DOHH2 (cell line): ENCODE results near the gene CIDEA.

Source experiments
- H3F3A ChIP-seq: fragments of 200-600 bp; sonication (generic), shearing (Covaris generic); 2 replicates; pipeline ENCODE4 v1.6.0; 2016; ENCODE audit warnings: antibody characterized with exemption, mild to moderate bottlenecking; ENCODE audit not compliant: control insufficient read depth, insufficient read depth
- H3K27ac ChIP-seq: fragments of 200-600 bp; sonication (generic); 2 replicates; pipeline ENCODE4 v1.5.1; 2014; ENCODE audit warnings: low read depth, mild to moderate bottlenecking, low read length, moderate library complexity
- H3K27me3 ChIP-seq: fragments of 200-600 bp; sonication (generic); 2 replicates; pipeline ENCODE4 v1.6.1; 2014; ENCODE audit warnings: mild to moderate bottlenecking, low read length, mixed read lengths; ENCODE audit not compliant: control insufficient read depth
- H3K36me3 ChIP-seq: fragments of 200-600 bp; sonication (generic); 2 replicates; pipeline ENCODE4 v1.6.1; 2014; ENCODE audit warnings: mild to moderate bottlenecking, low read length, moderate library complexity, mixed read lengths; ENCODE audit not compliant: control insufficient read depth
- H3K4me1 ChIP-seq: fragments of 200-600 bp; sonication (generic); 2 replicates; pipeline ENCODE4 v1.6.1; 2014; ENCODE audit warnings: mild to moderate bottlenecking, low read length, mixed read lengths; ENCODE audit not compliant: control insufficient read depth
- H3K4me2 ChIP-seq: fragments of 200-600 bp; sonication (generic); 2 replicates; pipeline ENCODE4 v1.6.0; 2014; ENCODE audit warnings: mild to moderate bottlenecking, low read length, moderate library complexity
- H3K4me3 ChIP-seq: fragments of 200-600 bp; sonication (generic); 2 replicates; pipeline ENCODE4 v1.5.1; 2014; ENCODE audit warnings: mild to moderate bottlenecking, low read length, mixed read lengths
- H3K79me2 ChIP-seq: fragments of 200-600 bp; sonication (generic); 2 replicates; pipeline ENCODE4 v1.6.1; 2014; ENCODE audit warnings: mild to moderate bottlenecking, low read length, mixed read lengths; ENCODE audit not compliant: control insufficient read depth
- H3K9me2 ChIP-seq: fragments of 200-600 bp; sonication (generic); replicated peaks from 2 replicates; pipeline ENCODE4 v1.6.1; 2014; ENCODE audit warnings: mild to moderate bottlenecking, low read length, mixed read lengths; ENCODE audit not compliant: control insufficient read depth
- H3K9me3 ChIP-seq: fragments of 200-600 bp; sonication (generic); 2 replicates; pipeline ENCODE4 v1.6.1; 2014; ENCODE audit warnings: antibody characterized with exemption, low read length, mixed read lengths; ENCODE audit not compliant: control insufficient read depth, insufficient read depth
- H4K20me1 ChIP-seq: fragments of 200-600 bp; sonication (generic); 2 replicates; pipeline ENCODE4 v1.6.0; 2014; ENCODE audit warnings: low read depth, mild to moderate bottlenecking, antibody characterized with exemption, low read length, moderate library complexity; ENCODE audit not compliant: control insufficient read depth, insufficient read depth
- EZH2phosphoT487 ChIP-seq: fragments of 200-600 bp; sonication (generic); IDR thresholded peaks from 2 replicates; pipeline ENCODE4 v1.6.1; 2017; ENCODE audit warnings: borderline replicate concordance, mild to moderate bottlenecking, antibody characterized with exemption, low read length, moderate library complexity, mixed read lengths
- TF ChIP-seq, protein P1 (sequence below): fragments of 200-600 bp; sonication (generic); IDR thresholded peaks from one replicate; pipeline ENCODE4 v1.5.1; 2014; ENCODE audit warnings: antibody characterized with exemption, mild to moderate bottlenecking, low read depth, low read length; ENCODE audit not compliant: poor library complexity, severe bottlenecking

Gene CIDEA

DNA sequence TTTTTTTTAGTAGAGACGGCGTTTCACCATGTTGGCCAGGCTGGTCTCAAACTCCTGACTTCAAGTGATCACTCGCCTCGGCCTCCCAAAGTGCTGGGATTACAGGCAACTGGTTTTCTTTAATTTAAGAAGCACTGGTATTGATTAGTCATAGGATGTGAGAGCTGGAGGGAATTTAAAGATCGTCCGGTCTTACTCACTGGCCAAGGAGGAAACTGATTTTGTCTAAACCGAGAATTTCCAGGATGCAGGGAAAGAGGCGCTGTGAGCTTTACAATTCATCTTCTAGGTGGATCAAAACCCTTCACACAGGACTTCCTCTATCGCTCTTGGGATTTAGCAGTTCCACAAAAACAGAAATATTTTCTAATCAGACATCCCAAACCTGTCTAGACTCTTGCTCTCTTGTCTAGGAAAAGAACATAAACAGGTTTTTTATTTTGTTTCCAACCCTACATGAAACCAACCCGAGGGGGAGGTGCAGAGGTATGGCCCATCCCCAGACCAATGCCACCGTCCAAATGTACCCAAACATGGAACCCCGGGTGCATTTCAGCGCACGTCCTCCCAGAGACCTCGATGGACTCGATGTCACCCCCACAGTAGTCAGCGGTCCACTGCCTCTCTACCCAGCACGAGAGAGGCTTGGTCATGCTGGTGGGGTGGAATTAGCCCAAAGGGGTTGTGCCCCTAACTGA, 41.4 kb downstream of the CIDEA start:
- H3K27ac ChIP-seq: no peak overlapping the region
- H3K9me2 ChIP-seq: no peaks in the 10 kb centered on the region
- H3K4me2 ChIP-seq: no peak overlapping the region
- TF ChIP-seq EZH2phosphoT487: no peak
- TF ChIP-seq, protein P1, sequence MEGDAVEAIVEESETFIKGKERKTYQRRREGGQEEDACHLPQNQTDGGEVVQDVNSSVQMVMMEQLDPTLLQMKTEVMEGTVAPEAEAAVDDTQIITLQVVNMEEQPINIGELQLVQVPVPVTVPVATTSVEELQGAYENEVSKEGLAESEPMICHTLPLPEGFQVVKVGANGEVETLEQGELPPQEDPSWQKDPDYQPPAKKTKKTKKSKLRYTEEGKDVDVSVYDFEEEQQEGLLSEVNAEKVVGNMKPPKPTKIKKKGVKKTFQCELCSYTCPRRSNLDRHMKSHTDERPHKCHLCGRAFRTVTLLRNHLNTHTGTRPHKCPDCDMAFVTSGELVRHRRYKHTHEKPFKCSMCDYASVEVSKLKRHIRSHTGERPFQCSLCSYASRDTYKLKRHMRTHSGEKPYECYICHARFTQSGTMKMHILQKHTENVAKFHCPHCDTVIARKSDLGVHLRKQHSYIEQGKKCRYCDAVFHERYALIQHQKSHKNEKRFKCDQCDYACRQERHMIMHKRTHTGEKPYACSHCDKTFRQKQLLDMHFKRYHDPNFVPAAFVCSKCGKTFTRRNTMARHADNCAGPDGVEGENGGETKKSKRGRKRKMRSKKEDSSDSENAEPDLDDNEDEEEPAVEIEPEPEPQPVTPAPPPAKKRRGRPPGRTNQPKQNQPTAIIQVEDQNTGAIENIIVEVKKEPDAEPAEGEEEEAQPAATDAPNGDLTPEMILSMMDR: no peak
- H4K20me1 ChIP-seq: no peaks in the 10 kb centered on the region
- no peaks in the 10 kb centered on the region for H3F3A ChIP-seq
- no peaks in the 10 kb centered on the region for H3K4me1 ChIP-seq
- H3K36me3 ChIP-seq: no peaks in the 10 kb centered on the region
- no peaks in the 10 kb centered on the region for H3K79me2 ChIP-seq
- no peaks in the 10 kb centered on the region for H3K9me3 ChIP-seq
- H3K27me3 ChIP-seq: no peaks in the 10 kb centered on the region
- no peak overlapping the region for H3K4me3 ChIP-seq

DNA sequence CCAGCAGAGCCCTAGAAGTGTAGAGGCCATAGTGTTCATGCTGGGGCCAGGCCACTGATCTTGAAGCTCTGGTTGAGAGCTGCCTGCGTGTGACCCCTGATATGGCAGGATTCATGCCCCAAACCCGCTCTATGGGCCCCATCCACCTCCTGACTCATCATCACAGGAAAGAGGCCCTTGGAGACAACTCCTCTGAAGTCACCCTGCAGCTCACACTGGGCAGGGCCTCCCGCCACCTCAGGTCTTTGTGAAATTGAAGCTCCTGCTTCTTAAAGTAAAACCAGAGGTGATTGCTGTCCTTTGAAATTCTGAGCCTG, 41.9 kb downstream of the CIDEA start:
- H3K79me2 ChIP-seq: no peaks in the 10 kb centered on the region
- no peaks in the 10 kb centered on the region for H3K4me1 ChIP-seq
- no peaks in the 10 kb centered on the region for H4K20me1 ChIP-seq
- no peaks in the 10 kb centered on the region for H3K36me3 ChIP-seq
- no peaks in the 10 kb centered on the region for H3K9me2 ChIP-seq
- H3K4me2 ChIP-seq: no peak overlapping the region
- TF ChIP-seq, protein P1: no peak
- no peak for TF ChIP-seq EZH2phosphoT487
- H3K27ac ChIP-seq: no peak overlapping the region
- H3K4me3 ChIP-seq: no peak overlapping the region
- no peaks in the 10 kb centered on the region for H3F3A ChIP-seq
- H3K27me3 ChIP-seq: no peaks in the 10 kb centered on the region
- no peaks in the 10 kb centered on the region for H3K9me3 ChIP-seq

DNA sequence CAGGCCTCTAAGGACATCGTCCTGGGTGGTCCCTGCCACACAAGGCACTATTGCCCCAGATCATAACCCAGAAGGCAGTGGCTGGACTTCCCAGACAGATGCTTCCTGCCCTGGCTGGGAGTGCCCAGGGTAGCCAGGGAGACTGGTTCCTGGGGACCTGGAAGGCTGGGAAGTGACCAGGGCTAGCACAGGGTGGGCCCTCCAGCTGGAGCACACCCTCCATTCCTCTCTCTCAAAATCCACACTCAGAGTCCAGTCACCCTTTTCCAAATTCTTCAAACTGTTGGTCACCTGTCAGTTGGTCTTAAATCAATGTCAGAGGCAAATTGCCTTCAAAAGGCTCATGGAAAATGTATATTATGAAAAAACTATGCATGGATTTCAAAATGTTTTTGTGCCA, 42.3 kb downstream of the CIDEA start:
- H3K27me3 ChIP-seq: no peaks in the 10 kb centered on the region
- no peaks in the 10 kb centered on the region for H3K9me2 ChIP-seq
- H4K20me1 ChIP-seq: no peaks in the 10 kb centered on the region
- no peaks in the 10 kb centered on the region for H3F3A ChIP-seq
- no peak overlapping the region for H3K4me3 ChIP-seq
- no peaks in the 10 kb centered on the region for H3K9me3 ChIP-seq
- H3K36me3 ChIP-seq: no peaks in the 10 kb centered on the region
- H3K27ac ChIP-seq: no peak overlapping the region
- no peak for TF ChIP-seq EZH2phosphoT487
- TF ChIP-seq, protein P1: no peak
- H3K4me2 ChIP-seq: no peak overlapping the region
- no peaks in the 10 kb centered on the region for H3K79me2 ChIP-seq
- no peaks in the 10 kb centered on the region for H3K4me1 ChIP-seq
